Measurements from ENCODE around the gene NELFE.
"Not testable (repeated sequence)": the region's sequence is repeated elsewhere in the genome, so short reads cannot be mapped to it uniquely, and the experiment has no call there.

Gene NELFE, protein sequence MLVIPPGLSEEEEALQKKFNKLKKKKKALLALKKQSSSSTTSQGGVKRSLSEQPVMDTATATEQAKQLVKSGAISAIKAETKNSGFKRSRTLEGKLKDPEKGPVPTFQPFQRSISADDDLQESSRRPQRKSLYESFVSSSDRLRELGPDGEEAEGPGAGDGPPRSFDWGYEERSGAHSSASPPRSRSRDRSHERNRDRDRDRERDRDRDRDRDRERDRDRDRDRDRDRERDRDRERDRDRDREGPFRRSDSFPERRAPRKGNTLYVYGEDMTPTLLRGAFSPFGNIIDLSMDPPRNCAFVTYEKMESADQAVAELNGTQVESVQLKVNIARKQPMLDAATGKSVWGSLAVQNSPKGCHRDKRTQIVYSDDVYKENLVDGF

DNA sequence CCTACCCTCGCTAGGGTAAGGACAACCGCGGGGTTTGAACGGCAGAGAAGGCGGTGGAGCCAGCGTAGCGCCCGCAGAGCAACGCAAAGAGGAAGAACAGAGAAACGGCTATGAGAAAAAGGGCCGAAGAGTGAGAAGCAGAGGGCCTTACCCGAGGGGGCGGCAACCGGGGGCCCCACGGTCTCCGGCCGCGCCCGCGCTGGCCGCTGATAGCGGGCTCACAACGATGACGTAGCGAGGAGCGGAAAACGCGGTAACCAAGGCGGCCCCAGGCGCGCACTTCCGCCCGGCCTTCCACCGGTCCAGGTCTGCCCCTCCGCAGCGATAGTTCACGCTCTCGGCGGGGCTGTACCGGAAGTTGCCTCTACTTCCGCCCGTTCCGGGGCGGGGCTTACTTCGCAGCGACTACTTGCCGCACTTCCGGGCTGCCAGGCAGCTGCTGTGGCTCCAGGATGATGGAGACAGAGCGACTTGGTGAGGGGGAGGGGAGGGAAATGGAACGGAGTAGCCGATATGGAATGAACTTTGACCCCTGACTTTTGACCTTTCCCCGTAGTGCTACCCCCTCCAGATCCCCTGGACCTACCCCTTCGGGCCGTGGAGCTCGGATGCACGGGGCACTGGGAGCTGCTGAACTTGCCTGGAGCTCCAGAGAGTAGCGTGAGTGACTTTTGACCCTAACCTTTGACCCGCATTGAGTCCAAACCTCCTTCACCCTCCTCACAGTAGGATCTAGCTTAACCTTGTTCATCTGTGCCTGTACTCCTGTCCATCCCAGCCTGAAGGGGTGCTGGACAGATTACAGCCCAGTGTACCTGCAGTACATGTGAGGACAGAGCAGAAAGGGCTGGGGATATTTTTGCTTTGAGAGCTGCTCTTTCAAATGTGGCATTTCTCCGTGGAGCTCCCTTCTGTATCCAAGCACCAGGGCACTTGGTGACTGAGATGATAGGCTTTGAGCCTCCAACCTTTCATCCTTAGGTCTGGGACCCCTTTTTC, at the start of gene NELFE, which contains the start of gene SKIC2:
Gene NELFE, minus strand, starts transcription at position 231 of the 999 bp plus-strand sequence. CDS start 525 bp downstream, outside the sequence.
Gene SKIC2, plus strand, starts transcription at position 435 of the 999 bp plus-strand sequence. Its CDS starts 18 bp downstream, at position 453.
- DNase-seq (ENCODE audit: low read depth, low spot score) = peak; percentile 98

DNA sequence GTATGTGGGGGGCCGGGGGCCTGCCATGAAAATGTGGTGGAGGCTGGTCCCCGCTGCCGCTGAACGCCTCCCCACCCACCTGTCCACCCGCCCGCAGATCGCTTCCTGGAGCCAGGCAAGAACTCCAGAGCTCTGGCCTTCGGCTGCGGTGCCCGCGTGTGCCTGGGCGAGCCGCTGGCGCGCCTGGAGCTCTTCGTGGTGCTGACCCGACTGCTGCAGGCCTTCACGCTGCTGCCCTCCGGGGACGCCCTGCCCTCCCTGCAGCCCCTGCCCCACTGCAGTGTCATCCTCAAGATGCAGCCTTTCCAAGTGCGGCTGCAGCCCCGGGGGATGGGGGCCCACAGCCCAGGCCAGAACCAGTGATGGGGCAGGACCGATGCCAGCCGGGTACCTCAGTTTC, 49.3 kb upstream of the NELFE start:
- DNase-seq (ENCODE audit: low read depth, low spot score) = not testable (repeated sequence)

DNA sequence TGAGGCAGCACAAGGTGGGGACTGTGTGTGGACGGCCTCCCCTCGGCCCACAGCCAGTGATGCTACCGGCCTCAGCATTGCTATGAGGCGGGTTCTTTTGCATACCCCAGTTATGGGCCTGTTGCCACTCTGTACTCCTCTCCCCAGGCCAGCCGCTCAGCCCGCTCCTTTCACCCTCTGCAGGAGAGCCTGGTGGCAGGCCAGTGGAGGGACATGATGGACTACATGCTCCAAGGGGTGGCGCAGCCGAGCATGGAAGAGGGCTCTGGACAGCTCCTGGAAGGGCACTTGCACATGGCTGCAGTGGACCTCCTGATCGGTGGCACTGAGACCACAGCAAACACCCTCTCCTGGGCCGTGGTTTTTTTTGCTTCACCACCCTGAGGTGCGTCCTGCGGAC, 48.3 kb upstream of the NELFE start:
- not testable (repeated sequence) for DNase-seq (ENCODE audit: low read depth, low spot score)

DNA sequence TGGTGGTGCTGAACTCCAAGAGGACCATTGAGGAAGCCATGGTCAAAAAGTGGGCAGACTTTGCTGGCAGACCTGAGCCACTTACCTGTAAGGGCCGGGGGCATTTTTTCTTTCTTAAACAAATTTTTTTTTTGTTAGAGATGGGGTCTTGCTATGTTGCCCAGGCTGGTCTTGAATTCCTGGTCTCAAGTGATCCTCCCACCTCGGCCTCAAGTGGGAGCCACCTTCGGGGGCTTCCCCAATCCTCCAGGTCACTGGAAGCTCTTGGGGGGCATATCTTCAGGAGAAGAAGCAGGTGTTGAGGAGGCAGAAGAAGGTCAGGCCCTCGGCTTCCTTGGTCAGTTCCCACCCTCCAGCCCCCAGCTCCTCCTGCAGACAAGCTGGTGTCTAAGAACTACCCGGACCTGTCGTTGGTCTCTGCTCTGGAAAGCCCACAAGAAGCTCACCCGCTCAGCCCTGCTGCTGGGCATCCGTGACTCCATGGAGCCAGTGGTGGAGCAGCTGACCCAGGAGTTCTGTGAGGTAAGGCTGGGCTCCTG, 47.3 kb upstream of the NELFE start:
- not testable (repeated sequence) for DNase-seq (ENCODE audit: low read depth, low spot score)

DNA sequence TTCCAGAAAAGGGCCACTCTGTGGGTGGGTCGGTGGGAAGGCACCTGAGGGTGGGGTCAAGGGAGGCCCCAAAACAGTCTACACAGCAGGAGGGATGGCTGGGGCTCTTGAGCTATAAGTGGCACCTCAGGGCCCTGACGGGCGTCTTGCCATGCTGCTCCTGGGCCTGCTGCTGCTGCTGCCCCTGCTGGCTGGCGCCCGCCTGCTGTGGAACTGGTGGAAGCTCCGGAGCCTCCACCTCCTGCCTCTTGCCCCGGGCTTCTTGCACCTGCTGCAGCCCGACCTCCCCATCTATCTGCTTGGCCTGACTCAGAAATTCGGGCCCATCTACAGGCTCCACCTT, 46.7 kb upstream of the NELFE start:
- DNase-seq (ENCODE audit: low read depth, low spot score) = not testable (repeated sequence)

DNA sequence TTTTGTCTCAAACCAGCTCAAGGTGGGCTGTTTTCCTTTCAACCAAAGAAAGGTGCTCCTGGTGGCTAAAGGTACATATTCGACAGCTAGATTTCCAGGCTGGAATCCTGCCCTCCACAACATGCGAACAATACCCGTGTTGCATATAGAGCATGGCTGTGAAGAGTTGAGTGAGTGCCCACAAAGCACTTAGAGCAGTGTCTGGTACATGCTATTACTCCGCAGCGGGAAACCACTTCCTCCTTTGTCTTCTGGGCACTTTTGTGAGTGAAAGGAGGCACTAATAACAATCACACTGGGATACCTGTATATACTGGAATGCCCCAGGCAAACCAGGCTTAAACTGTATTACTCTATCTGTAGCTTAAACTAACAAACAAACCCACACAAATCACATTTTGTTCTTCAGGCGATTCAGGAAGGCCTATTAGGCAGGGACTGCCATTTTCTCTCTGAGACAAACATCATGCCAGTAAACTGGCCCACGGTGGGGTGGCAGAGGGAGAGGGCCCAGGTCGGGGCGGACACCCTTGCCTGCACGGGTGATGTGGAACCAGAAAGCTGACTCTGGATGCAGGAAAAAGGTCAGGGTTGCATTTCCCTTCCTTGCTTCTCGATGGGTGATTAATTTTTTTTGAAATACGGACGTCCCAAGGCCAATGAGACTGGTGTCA, 46.2 kb upstream of the NELFE start:
- not testable (repeated sequence) for DNase-seq (ENCODE audit: low read depth, low spot score)

DNA sequence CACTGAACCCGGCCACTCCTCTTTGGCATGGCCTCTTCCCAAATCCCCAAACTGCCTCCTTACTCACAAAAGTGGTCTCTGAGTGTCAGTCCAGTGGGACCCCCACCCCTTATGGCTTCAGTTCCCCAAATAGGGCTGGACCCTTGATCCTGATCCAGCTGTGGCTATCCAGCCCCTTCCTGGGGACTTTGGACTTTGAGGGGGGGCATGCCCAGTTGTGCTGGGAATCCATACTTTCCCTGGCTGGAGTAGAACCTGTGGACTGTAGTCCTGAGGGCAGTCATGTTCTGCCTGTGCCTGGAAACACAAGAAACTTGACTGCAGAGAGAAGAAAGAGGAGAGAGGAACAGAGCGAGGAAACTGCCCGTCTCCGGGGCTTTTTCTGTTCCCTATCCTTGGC, 45.6 kb upstream of the NELFE start:
- DNase-seq (ENCODE audit: low read depth, low spot score) = not testable (repeated sequence)

DNA sequence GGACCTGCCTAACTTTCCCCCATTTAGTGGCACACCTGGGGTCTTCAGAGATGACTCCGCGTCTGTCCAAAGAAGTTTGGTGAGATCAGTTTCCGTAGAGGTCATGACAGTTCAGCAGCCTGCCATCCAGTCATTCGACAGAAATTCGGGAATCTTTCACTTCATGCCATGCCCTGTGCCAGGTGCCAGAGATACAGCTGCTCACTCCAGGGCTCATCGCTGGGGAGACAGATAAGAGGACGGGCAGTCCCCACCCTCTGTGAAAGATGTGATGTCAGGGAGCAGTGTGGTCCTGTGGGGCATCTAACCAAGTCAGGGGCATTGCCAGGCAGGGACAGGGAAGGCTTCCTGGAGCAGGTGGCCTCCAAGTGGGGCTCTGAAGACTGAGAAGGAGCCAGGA, 44.5 kb upstream of the NELFE start:
- not testable (repeated sequence) for DNase-seq (ENCODE audit: low read depth, low spot score)

DNA sequence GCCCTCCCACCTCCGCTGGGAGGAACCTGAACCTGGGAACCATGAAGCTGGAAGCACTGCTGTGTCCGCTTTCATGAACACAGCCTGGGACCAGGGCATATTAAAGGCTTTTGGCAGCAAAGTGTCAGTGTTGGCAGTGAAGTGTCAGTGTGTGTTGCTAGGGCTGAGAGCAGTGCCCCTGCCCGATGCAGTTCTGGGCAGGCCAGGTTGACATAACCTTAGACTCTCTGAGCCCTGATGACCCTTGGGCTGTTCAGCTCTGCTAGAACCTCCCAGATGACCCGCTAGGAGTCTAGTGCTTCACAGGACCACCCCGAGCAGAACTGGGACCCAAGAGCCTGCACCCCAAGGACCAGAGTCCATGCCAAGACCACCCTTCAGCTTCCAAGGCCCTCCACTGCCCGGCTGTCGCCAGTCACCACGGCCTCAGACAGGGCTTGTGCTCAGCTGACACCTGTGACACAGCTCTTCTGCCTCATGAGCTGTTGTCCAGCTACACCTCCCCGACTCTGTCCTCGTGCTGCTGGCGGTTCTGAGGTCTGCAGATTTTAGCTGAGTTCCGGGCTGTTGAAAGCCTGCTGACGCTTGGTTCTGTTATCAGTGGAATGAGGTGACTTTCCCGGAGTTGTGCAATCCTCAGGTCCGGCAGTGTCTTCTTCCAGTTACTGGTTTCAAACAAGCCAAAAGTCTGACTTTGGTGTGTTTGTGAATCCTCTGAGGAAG, 43.9 kb upstream of the NELFE start:
- not testable (repeated sequence) for DNase-seq (ENCODE audit: low read depth, low spot score)

DNA sequence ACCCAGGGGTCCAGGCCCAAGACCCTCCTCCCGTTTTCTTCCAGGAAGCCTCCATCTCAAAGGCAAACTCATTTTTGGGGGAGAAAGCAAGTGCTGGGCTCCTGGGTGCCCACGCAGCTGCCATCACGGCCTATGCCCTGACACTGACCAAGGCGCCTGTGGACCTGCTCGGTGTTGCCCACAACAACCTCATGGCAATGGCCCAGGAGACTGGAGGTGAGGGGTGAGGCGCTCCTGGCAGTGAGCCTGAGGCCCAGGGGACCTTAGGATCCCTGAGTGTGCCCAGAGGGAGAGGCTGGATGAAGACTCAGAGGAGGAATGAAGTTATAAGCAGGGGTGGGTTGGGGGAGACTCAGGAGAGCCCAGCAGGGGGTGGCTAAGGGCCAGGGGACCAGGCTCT, 37.6 kb upstream of the NELFE start:
- not testable (repeated sequence) for DNase-seq (ENCODE audit: low read depth, low spot score)

DNA sequence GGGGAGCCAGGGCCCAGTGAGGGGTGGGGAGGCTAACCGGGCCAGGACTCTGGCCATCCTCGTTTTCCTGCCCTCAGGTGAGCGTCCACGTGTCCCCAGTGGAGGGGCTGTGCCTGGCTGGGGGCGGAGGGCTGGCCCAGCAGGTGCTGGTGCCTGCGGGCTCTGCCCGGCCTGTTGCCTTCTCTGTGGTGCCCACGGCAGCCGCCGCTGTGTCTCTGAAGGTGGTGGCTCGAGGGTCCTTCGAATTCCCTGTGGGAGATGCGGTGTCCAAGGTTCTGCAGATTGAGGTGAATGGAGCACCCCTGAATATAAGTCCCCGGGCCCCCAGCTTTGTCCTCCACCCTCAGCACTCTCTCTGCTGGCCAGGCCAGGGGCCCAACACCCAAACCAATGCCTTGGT, 35.6 kb upstream of the NELFE start:
- DNase-seq (ENCODE audit: low read depth, low spot score) = not testable (repeated sequence)

DNA sequence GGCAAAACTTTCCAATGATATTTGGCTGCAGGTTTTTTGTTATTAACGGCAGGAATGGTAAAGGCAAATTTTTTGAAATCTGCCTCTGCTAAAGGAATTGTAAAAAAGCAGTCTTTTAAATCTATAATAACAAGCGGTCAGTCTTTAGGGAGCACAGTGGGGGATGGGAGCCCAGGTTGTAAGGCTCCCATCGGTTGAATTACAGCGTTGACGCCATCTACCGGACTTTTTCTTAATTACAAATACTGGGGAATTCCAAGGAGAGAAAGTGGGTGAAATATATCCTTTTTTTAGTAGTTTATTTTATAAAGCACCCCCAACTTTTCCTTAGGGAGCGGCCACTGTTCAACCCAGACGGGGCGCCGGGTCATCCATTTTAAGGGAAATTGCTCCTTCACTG, 30.6 kb upstream of the NELFE start:
- DNase-seq (ENCODE audit: low read depth, low spot score) = not testable (repeated sequence)

DNA sequence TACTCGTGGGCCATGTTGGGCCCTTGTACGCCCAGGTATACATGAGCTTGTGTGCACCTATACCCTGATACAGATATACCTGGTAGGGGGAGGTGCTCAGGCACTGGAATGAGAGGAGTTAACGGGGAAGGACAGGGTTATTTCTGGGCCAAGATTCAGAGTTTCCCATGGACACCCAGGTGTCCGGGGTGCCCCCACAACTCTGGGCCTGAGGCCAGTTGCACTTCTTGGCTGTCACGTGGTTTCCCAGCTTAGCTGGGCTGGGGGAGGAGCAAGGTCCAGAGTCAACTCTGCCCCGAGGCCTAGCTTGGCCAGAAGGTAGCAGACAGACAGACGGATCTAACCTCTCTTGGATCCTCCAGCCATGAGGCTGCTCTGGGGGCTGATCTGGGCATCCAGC, 23.0 kb upstream of the NELFE start, which contains the start of gene C4A:
Gene C4A, plus strand, starts transcription at position 314 of the 400 bp plus-strand sequence. Its CDS starts 51 bp downstream, at position 365.
- DNase-seq (ENCODE audit: low read depth, low spot score) = not testable (repeated sequence)

DNA sequence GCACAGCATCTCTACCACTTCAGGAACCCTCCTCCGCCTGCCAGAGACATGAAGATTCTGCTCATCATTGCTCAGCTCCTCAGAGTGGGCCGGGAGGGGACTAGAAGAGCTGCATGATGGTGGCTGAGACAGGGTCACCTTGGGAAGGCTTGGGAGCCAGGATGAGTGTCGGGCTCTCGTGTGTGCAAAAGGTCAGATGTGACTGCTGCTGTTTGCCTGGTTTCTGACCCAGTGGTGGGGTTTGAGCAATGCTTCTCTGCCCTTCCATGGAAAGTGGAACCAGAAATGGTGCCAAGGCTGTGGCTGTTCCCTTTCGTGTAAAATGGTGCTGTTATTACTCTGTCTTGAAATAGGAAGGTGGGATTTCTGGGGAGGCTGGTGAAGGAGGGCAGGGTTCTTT, 22.2 kb upstream of the NELFE start:
- DNase-seq (ENCODE audit: low read depth, low spot score) = not testable (repeated sequence)

DNA sequence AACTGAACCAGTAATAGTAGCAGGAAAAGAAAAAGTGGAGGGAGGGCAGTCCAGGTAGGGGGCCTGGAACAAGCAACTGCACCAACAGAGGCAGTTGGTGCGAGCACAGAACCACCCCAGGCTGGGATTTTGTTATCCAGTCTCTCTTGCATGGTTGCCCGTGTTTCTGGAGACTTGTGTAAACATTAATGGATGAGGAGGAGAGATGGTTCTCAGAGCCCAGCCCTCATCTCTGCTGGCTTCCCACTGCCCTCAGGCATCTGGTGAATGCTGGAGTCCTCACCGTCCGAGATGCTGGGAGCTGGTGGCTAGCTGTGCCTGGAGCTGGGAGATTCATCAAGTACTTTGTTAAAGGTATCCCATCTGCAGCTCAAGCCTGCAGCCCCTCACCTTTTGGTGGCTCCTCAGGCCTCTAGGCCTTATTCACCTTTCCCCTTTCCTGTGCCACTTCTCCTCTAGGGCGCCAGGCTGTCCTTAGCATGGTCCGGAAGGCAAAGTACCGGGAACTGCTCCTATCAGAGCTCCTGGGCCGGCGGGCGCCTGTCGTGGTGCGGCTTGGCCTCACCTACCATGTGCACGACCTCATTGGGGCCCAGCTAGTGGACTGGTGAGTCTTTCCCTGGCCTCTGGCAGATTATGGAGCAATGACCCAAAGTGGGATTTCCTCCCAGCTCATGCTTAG, 21.6 kb upstream of the NELFE start:
- not testable (repeated sequence) for DNase-seq (ENCODE audit: low read depth, low spot score)

DNA sequence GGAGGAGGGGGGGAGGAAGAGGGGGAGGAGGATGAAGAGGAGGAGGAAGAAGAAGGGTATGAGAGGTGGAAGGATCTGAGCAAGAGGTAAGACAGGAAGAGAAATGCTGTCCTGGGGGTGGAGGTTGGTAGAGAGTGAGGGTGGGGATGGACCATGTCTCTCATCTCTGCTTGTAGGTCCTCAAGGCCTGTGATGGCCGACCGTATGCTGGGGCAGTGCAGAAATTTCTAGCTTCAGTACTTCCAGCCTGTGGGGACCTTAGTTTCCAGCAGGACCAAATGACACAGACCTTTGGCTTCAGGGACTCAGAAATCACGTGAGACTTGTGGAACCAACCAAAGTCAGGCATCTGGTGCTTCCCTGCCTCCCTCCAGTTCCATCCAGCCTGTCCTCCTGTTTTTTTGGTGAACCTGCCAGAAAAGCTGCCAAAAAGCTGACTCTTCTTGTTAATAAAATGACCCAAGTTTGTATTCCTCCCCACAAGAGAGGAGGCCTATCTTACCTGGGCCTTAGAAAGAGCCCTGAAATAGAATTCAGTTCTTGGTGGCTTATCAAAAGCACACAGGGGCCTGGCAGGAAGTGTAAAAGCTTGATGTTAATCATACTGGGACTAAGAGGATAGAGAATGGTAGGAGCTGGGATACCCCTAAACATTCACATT, 20.6 kb upstream of the NELFE start:
- DNase-seq (ENCODE audit: low read depth, low spot score) = no peak

DNA sequence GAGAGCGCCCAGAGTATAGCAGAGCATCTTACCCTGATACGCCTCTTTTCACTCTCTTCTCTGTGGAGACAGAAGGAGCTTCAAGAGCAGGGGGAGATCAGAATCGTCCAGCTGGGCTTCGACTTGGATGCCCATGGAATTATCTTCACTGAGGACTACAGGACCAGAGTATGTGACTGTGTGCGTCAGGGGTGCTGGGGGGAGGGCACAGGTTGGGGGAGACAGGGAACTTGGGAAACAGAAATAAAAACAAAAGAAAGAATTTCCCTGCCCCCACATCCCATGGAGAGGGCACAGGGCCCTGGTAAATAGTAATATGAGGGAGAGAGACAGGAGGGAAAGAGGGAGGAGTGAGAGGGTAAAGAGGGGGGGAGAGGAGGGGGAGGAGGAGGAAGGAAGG, 20.1 kb upstream of the NELFE start:
- DNase-seq (ENCODE audit: low read depth, low spot score) = no peak

DNA sequence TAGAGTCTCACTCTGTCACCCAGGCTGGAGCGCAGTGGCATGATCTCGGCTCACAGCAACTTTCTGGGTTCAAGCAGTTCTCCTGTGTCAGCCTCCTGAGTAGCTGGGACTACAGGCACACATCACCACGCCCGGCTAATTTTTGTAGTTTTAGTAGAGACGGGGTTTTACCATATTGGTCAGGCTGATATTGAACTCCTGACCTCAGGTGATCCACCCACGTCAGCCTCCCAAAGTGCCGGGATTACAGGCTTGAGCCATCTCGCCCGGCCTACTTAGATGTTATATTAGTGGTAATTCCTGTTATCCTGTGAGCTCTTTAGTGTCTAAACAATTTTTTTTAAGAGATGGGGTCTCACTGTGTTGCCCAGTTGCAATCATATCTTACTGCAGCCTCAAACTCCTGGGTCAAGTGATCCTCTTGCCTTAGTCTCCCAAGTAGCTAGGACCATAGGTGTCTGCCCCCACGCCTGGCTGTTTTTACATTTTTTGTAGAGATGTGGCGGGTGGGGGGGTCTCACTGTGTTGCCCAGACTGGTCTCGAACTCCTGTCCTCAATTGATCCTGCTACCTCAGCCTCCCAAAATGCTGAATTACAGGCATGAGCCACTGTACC, 19.2 kb upstream of the NELFE start:
- DNase-seq (ENCODE audit: low read depth, low spot score) = no peak

DNA sequence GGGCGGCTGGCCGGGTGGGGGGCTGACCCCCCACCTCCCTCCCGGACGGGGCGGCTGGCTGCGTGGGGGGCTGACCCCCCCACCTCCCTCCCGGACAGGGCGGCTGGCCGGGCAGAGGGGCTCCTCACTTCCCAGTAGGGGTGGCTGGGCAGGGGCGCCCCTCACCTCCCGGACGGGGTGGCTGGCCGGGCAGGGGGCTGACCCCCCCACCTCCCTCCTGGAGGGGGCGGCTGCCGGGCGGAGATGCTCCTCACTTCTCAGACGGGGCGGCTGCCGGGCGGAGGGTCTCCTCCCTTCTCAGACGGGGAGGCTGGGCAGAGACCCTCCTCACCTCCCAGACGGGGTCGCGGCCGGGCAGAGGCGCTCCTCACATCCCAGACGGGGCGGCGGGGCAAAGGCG, 17.3 kb upstream of the NELFE start:
- DNase-seq (ENCODE audit: low read depth, low spot score) = not testable (repeated sequence)
